HepG2 (cell line): ENCODE data around the gene SGMS1. TPM values are rescaled to one million over a fixed set of nuclear protein-coding genes. Genes with fewer than 3 reads are reported as not detected.
A peak's percentile ranks its signal among the peaks of the same experiment; 100 is the strongest.
"Not testable (repeated sequence)": the region's sequence is repeated elsewhere in the genome, so short reads cannot be mapped to it uniquely, and the experiment has no call there.

Experiments
- ATAC-seq: fragments of 200-7000 bp; cut with Tn5 transposase; 3 replicates; pipeline ENCODE4 v1.9.1; 2020; ENCODE audit warnings: mild to moderate bottlenecking, moderate library complexity
- BruUV-seq: library from RNA; stranded (reverse); fragments of 400-500 nt; replicated peaks from 2 replicates; lab custom pipeline; 2021; lab: Mats Ljungman, UMichigan
- CTCF ChIA-PET: fragments of 300-600 bp; formaldehyde crosslinking; extraction: SDS; loops from one replicate; lab custom pipeline; 2021; ENCODE audit warnings: low total read pairs, inconsistent platforms, low intra/inter-chr PET ratio; lab: Yijun Ruan, JAX
- POLR2A ChIA-PET: fragments of 350-600 bp; sonication (Branson Sonifier 250); formaldehyde crosslinking; loops from one replicate; lab custom pipeline; 2020; ENCODE audit warnings: antibody characterized with exemption, inconsistent platforms; lab: Yijun Ruan, JAX
- DNase-seq: peaks from one replicate; pipeline ENCODE4 v3.0.0-alpha.2; 2015; ENCODE audit warnings: low spot score
- FAIRE-seq: peaks from 3 replicates; lab custom pipeline; 2011; peaks lifted over from hg19 to GRCh38; lab: Jason Lieb, UNC
- H2AFZ ChIP-seq: one replicate; pipeline ENCODE4 v1.6.1; 2011; ENCODE audit warnings: low read length, inconsistent platforms
- H3K27ac ChIP-seq: fragments of 300-600 bp; 3 replicates; pipeline ENCODE4 v1.8.0; 2011; ENCODE audit warnings: mixed run types, mild to moderate bottlenecking, mixed read lengths, low read length, inconsistent platforms; ENCODE audit not compliant: insufficient read depth; ENCODE audit errors: extremely low read length
- H3K27me3 ChIP-seq, 2 experiments: fragments of 200-600 bp in 1 of 2; 2 replicates in 1 of 2; 3 replicates in 1 of 2; pipeline versions ENCODE4 v1.6.0 to v1.8.0; 2011; ENCODE audit warnings: low read length in 2 of 2, mild to moderate bottlenecking in 2 of 2, moderate library complexity in 2 of 2, inconsistent platforms in 1 of 2; ENCODE audit not compliant: insufficient read depth in 2 of 2, control insufficient read depth in 1 of 2
- H3K36me3 ChIP-seq, 2 experiments: fragments of 200-600 bp in 1 of 2; replicated peaks in 1 of 2; 2 replicates in 1 of 2; 3 replicates in 1 of 2; pipeline versions ENCODE4 v1.5.1 to v1.8.0; 2011; ENCODE audit warnings: low read length in 2 of 2, inconsistent platforms in 1 of 2; ENCODE audit not compliant: insufficient read depth in 2 of 2, control insufficient read depth in 1 of 2
- H3K4me1 ChIP-seq: 2 replicates; pipeline ENCODE4 v1.5.1; 2012; ENCODE audit warnings: low read length, inconsistent platforms; ENCODE audit not compliant: insufficient read depth
- H3K4me2 ChIP-seq: 2 replicates; pipeline ENCODE4 v1.6.0; 2011; ENCODE audit warnings: low read depth, low read length, inconsistent platforms
- H3K4me3 ChIP-seq, 3 experiments: fragments of 200-600 bp in 1 of 3; sonication (generic), shearing (Covaris generic) in 1 of 3; replicated peaks in 1 of 3; 2 replicates each; pipeline ENCODE4 v1.5.1; 2011 to 2016; ENCODE audit warnings: low read length in 3 of 3, inconsistent platforms in 2 of 3, low read depth in 2 of 3, mild to moderate bottlenecking in 2 of 3, control low read depth in 1 of 3, mixed read lengths in 1 of 3; ENCODE audit not compliant: insufficient read depth in 1 of 3
- H3K79me2 ChIP-seq: one replicate; pipeline ENCODE4 v1.6.1; 2011; ENCODE audit warnings: low read length, inconsistent platforms; ENCODE audit not compliant: insufficient read depth
- H3K9ac ChIP-seq: 2 replicates; pipeline ENCODE4 v1.6.0; 2011; ENCODE audit warnings: mild to moderate bottlenecking, low read depth, low read length, inconsistent platforms; ENCODE audit not compliant: insufficient read depth
- H3K9me3 ChIP-seq: 2 replicates; pipeline ENCODE4 v1.5.1; 2012; ENCODE audit warnings: mild to moderate bottlenecking, low read length
- H4K20me1 ChIP-seq: 2 replicates; pipeline ENCODE4 v1.6.0; 2011; ENCODE audit warnings: inconsistent platforms, mild to moderate bottlenecking, low read length, moderate library complexity; ENCODE audit not compliant: insufficient read depth
- CCDC6 ChIP-seq: sonication (generic); formaldehyde crosslinking; IDR thresholded peaks from 2 replicates; pipeline ENCODE4 v1.8.1; 2022; ENCODE audit warnings: mild to moderate bottlenecking, missing genetic modification reagents, moderate library complexity
- RBM22 ChIP-seq: fragments of 200-400 bp; formaldehyde crosslinking; optimal IDR thresholded peaks from 2 replicates; pipeline ENCODE3; 2017; ENCODE audit warnings: mild to moderate bottlenecking, low read length, moderate library complexity
- TBX3 ChIP-seq: fragments of 450-650 bp; IDR thresholded peaks from 2 replicates; pipeline ENCODE4 v1.6.1; 2017; ENCODE audit warnings: antibody characterized with exemption, mild to moderate bottlenecking, inconsistent platforms, borderline replicate concordance
- XBP1 ChIP-seq: sonication (generic); formaldehyde crosslinking; IDR thresholded peaks from 2 replicates; pipeline ENCODE4 v1.5.0; 2020; ENCODE audit warnings: missing genetic modification reagents
- ZNF12 ChIP-seq: sonication (generic); formaldehyde crosslinking; IDR thresholded peaks from 2 replicates; pipeline ENCODE4 v1.5.0; 2020; ENCODE audit warnings: missing genetic modification reagents
- ZNF30 ChIP-seq: sonication (generic); formaldehyde crosslinking; IDR thresholded peaks from 2 replicates; pipeline ENCODE4 v1.5.0; 2020; ENCODE audit warnings: mild to moderate bottlenecking, missing genetic modification reagents
- ZNF580 ChIP-seq: IDR thresholded peaks from 2 replicates; pipeline ENCODE4 v1.6.1; 2016; ENCODE audit warnings: low read depth, borderline replicate concordance
- WGBS: methylation state at CpG from one replicate; pipeline ENCODE4 v1.1.6; 2017; ENCODE audit warnings: low lambda C conversion rate; 5-methylcytosine and 5-hydroxymethylcytosine counted together
- in situ Hi-C: cut with HindIII; loops from 2 replicates; pipeline ENCODE4 v1.10.0; 2017; ENCODE audit warnings: low pct_unique_long_range_greater_than_20kb; ENCODE audit not compliant: extremely low pct_ligation_motif_present
- intact Hi-C: fragments of 100-400 bp; cut with micrococcal nuclease; formaldehyde crosslinking; loops from one replicate; pipeline ENCODE4 v1.10.0; 2022; ENCODE audit not compliant: unreplicated experiment
- polyA plus RNA-seq, 8 experiments: library from polyadenylated mRNA; depleted of rRNA in 3 of 8; stranded (reverse) in 7 of 8; unstranded in 1 of 8; fragments of >200 nt; fragmentation: Illumina TruSeq in 4 of 8; extraction: Trizol in 4 of 8; gene quantifications; 2 replicates each; pipeline versions ENCODE4 v1.2.1 to v1.2.3, GENCODE V29; 2011 to 2016; ENCODE audit warnings: low read depth in 4 of 8, missing spikeins in 1 of 8, mixed read lengths in 1 of 8; ENCODE audit not compliant: insufficient read depth in 1 of 8
- total RNA-seq, 5 experiments: library from RNA; depleted of rRNA; stranded (reverse); fragments of >200 nt; fragmentation: Illumina TruSeq; extraction: Trizol; gene quantifications; 2 replicates each; pipeline ENCODE4 v1.2.3, GENCODE V29; 2016; ENCODE audit warnings: low read depth in 1 of 5

The SGMS1 gene
- total and polyA plus RNA-seq, 2 of the 13 experiments (the other 11 are each of a cell fraction or from before 2014, with no cell fraction given) = 6.5 to 15.1 TPM

- ChIA-PET POLR2A (no interaction called here), CTCF (no interaction called here)
- Histone ChIP-seq H3K79me2 (no peaks in the 10 kb centered on the region), H3K27me3 (no peaks in the 10 kb centered on the region), H3K4me1 (peaks cover 26% of the 10 kb centered on the region), H2AFZ (no peak overlapping the region), H3K9me3 (no peaks in the 10 kb centered on the region), H3K9ac (no peak overlapping the region), H3K4me2 (no peak overlapping the region), H3K36me3 (no peaks in the 10 kb centered on the region), H3K27ac (no peak overlapping the region), H4K20me1 (no peaks in the 10 kb centered on the region), H3K4me3 (no peak overlapping the region)
- no peak for DNase-seq
- peak; percentile 65 for ATAC-seq
- WGBS = 85% methylated on average over 4 of the region's 4 CpGs
- no peak for FAIRE-seq
- in situ Hi-C loops = no loop called here
- intact Hi-C loops = no loop called here
- no TSS peak for BruUV-seq
- no peak for TF ChIP-seq ZNF30
- no peak for TF ChIP-seq XBP1 (CRISPR knock-in tag)
- TF ChIP-seq ZNF12 (CRISPR knock-in tag) = 0 out of 2 replicates have a peak, but pooled peaks have one; percentile 29
- TF ChIP-seq RBM22 = no peak
- no peak for TF ChIP-seq CCDC6 (CRISPR knock-in tag)
- no peak for TF ChIP-seq ZNF580 (CRISPR knock-in tag)
- no peak for TF ChIP-seq TBX3
Observed at GRCh38 chr10:50550291-50550839, 73.4 kb downstream of the SGMS1 start.

GRCh38 chr10:50549186-50549585, 74.6 kb downstream of the SGMS1 start:
- POLR2A ChIA-PET, BruUV-seq, H2AFZ ChIP-seq, FAIRE-seq, H3K79me2 ChIP-seq, H3K9me3 ChIP-seq, H3K27ac ChIP-seq, DNase-seq, in situ Hi-C loops, H3K27me3 ChIP-seq, CTCF ChIA-PET, H3K9ac ChIP-seq, H3K4me3 ChIP-seq, H4K20me1 ChIP-seq, H3K36me3 ChIP-seq, H3K4me2 ChIP-seq, intact Hi-C loops, ATAC-seq: not testable (repeated sequence)
- H3K4me1 ChIP-seq = peaks cover 29% of the 10 kb centered on the region
- WGBS = 97% methylated on average over 3 of the region's 3 CpGs

- ATAC-seq, BruUV-seq, H3K9ac ChIP-seq, DNase-seq, POLR2A ChIA-PET, H3K4me3 ChIP-seq, H3K79me2 ChIP-seq, CTCF ChIA-PET, H3K36me3 ChIP-seq, FAIRE-seq, H4K20me1 ChIP-seq, H2AFZ ChIP-seq, in situ Hi-C loops, H3K27ac ChIP-seq, H3K4me2 ChIP-seq, H3K9me3 ChIP-seq, H3K27me3 ChIP-seq, intact Hi-C loops: not testable (repeated sequence)
- WGBS = 100% methylated on average over 1 of the region's 1 CpG
- peaks cover 29% of the 10 kb centered on the region for H3K4me1 ChIP-seq
Observed at GRCh38 chr10:50548481-50548880, 75.3 kb downstream of the SGMS1 start.
